Islet of Langerhans (tissue), 1 donor: Measurements from ENCODE around the gene GCG.

Experiments
- FAIRE-seq: peaks from one replicate; lab custom pipeline; 2011; peaks lifted over from hg19 to GRCh38; lab: Jason Lieb, UNC

Gene GCG

DNA sequence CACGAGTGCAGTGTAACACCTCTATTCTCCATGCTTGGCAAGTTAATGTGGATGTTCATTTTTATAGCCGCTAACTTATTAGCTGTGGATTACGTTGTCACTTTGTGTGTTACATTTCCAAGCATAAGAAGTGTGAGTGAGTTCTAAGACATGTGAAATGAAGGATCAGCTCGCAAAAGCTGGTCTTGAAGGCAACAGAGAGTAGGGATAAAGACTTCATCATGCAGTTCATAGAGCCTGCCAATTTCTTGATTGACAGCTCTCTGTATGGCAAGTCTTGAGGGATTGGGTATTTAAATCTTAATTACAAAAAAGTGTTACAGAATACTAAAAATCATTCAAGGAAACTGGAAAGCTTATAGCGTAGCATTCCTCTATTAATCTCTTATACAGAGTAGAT lies 52.2 kb downstream of the GCG start:
- FAIRE-seq, result no peak
